GM21529 (cell line): ENCODE data around the gene UVRAG.
"Not testable (repeated sequence)": the region's sequence is repeated elsewhere in the genome, so short reads cannot be mapped to it uniquely, and the experiment has no call there.

Experiments
- ATAC-seq: cut with Tn5 transposase; IDR thresholded peaks from one replicate; pipeline ENCODE4 v1.9.1; 2021; ENCODE audit not compliant: unreplicated experiment

Gene UVRAG

GRCh38 chr11:75946531-75947530 lies 131.8 kb downstream of the UVRAG start:
- ATAC-seq: no peak

- ATAC-seq: no peak
Measured at GRCh38 chr11:75949023-75949672, 134.1 kb downstream of the UVRAG start.

- ATAC-seq: no peak
Measured at GRCh38 chr11:75950141-75950540, 135.1 kb downstream of the UVRAG start.

GRCh38 chr11:75954039-75954438 lies 139.0 kb downstream of the UVRAG start:
- no peak for ATAC-seq

- ATAC-seq: no peak
Measured at GRCh38 chr11:75955443-75955842, 140.4 kb downstream of the UVRAG start.

GRCh38 chr11:75959540-75959939 lies 144.5 kb downstream of the UVRAG start:
- no peak for ATAC-seq

GRCh38 chr11:75964071-75964470 lies 149.1 kb downstream of the UVRAG start:
- no peak for ATAC-seq

GRCh38 chr11:75966537-75967287 lies 151.7 kb downstream of the UVRAG start:
- no peak for ATAC-seq

- ATAC-seq: no peak
Measured at GRCh38 chr11:75968021-75968625, 153.1 kb downstream of the UVRAG start.

- no peak for ATAC-seq
Measured at GRCh38 chr11:75969626-75970308, 154.8 kb downstream of the UVRAG start.

GRCh38 chr11:75973710-75974109 lies 158.7 kb downstream of the UVRAG start:
- ATAC-seq: not testable (repeated sequence)

- not testable (repeated sequence) for ATAC-seq
Measured at GRCh38 chr11:75979075-75979474, 164.1 kb downstream of the UVRAG start.

GRCh38 chr11:75979479-75980027 lies 164.5 kb downstream of the UVRAG start:
- ATAC-seq: not testable (repeated sequence)

- no peak for ATAC-seq
Measured at GRCh38 chr11:75980031-75980430, 165.0 kb downstream of the UVRAG start.

GRCh38 chr11:75981546-75981945 lies 166.5 kb downstream of the UVRAG start:
- no peak for ATAC-seq

GRCh38 chr11:75982309-75982708 lies 167.3 kb downstream of the UVRAG start:
- ATAC-seq: no peak

- ATAC-seq: no peak
Measured at GRCh38 chr11:75986966-75987365, 172.0 kb downstream of the UVRAG start.

- no peak for ATAC-seq
Measured at GRCh38 chr11:75993126-75993525, 178.1 kb downstream of the UVRAG start.

GRCh38 chr11:75994616-75995015 lies 179.6 kb downstream of the UVRAG start:
- ATAC-seq: no peak
